Type B pancreatic cell (in vitro differentiated cells): ENCODE results near the gene UBA7. TPM values are rescaled to one million over a fixed set of nuclear protein-coding genes. Genes with fewer than 3 reads are reported as not detected.

ENCODE experiments used
- DNase-seq: peaks from one replicate; pipeline ENCODE4 v3.0.0; 2021; ENCODE audit warnings: mixed read lengths; ENCODE audit not compliant: unreplicated experiment; ENCODE audit errors: extremely low spot score
- H3K27ac Mint-ChIP-seq: 2 replicates; pipeline ENCODE4 v1.8.0; 2021; ENCODE audit warnings: mild to moderate bottlenecking, mixed read lengths
- H3K27me3 Mint-ChIP-seq: 2 replicates; pipeline ENCODE4 v1.8.0; 2021; ENCODE audit warnings: mixed read lengths
- H3K36me3 Mint-ChIP-seq: 2 replicates; pipeline ENCODE4 v1.8.0; 2021; ENCODE audit warnings: mixed read lengths
- H3K4me1 Mint-ChIP-seq: one replicate; pipeline ENCODE4 v1.8.0; 2021; ENCODE audit warnings: mixed read lengths; ENCODE audit not compliant: unreplicated experiment
- H3K4me3 Mint-ChIP-seq: 2 replicates; pipeline ENCODE4 v1.8.0; 2021; ENCODE audit warnings: mild to moderate bottlenecking, mixed read lengths
- H3K9me3 Mint-ChIP-seq: 2 replicates; pipeline ENCODE4 v1.8.0; 2021; ENCODE audit warnings: mixed read lengths
- CTCF ChIP-seq: fragments of 200-600 bp; sonication (generic); conservative IDR thresholded peaks from 2 replicates; pipeline ENCODE4 v1.5.0; 2021; ENCODE audit warnings: antibody characterized with exemption, mild to moderate bottlenecking
- total RNA-seq: library from RNA; stranded (reverse); gene quantifications from 2 replicates; pipeline ENCODE4 v1.2.1, GENCODE V29; 2021; ENCODE audit warnings: low replicate concordance

UBA7 gene
- total RNA-seq, 1 donor from 2014 or later, result 8.2 TPM

- Mint-ChIP-seq H3K4me1 (peaks cover 6% of the 10 kb centered on the region), H3K9me3 (no peaks in the 10 kb centered on the region), H3K4me3 (no peak overlapping the region), H3K36me3 (no peaks in the 10 kb centered on the region), H3K27me3 (no peaks in the 10 kb centered on the region), H3K27ac (no peak overlapping the region)
- TF ChIP-seq CTCF, result no peak
- DNase-seq, result no peak
Observed at GRCh38 chr3:49844464-49845183, 30.9 kb upstream of the UBA7 start.

- H3K4me3 Mint-ChIP-seq, result no peak overlapping the region
- TF ChIP-seq CTCF, result no peak
- peaks cover 13% of the 10 kb centered on the region for H3K4me1 Mint-ChIP-seq
- H3K9me3 Mint-ChIP-seq, result no peaks in the 10 kb centered on the region
- no peaks in the 10 kb centered on the region for H3K27me3 Mint-ChIP-seq
- H3K27ac Mint-ChIP-seq, result no peak overlapping the region
- H3K36me3 Mint-ChIP-seq, result peaks cover 3% of the 10 kb centered on the region
- DNase-seq, result no peak
Observed at GRCh38 chr3:49842843-49843517, 29.2 kb upstream of the UBA7 start.

GRCh38 chr3:49841806-49842205, 28.1 kb upstream of the UBA7 start:
- no peaks in the 10 kb centered on the region for H3K9me3 Mint-ChIP-seq
- peaks cover 13% of the 10 kb centered on the region for H3K4me1 Mint-ChIP-seq
- no peak overlapping the region for H3K27ac Mint-ChIP-seq
- DNase-seq, result no peak
- TF ChIP-seq CTCF, result no peak
- H3K4me3 Mint-ChIP-seq, result no peak overlapping the region
- H3K27me3 Mint-ChIP-seq, result no peaks in the 10 kb centered on the region
- H3K36me3 Mint-ChIP-seq, result peaks cover 7% of the 10 kb centered on the region

GRCh38 chr3:49841126-49841696, 27.5 kb upstream of the UBA7 start:
- peak; percentile 62 for TF ChIP-seq CTCF
- DNase-seq, result no peak
- H3K27me3 Mint-ChIP-seq, result no peaks in the 10 kb centered on the region
- peaks cover 13% of the 10 kb centered on the region for H3K4me1 Mint-ChIP-seq
- no peak overlapping the region for H3K27ac Mint-ChIP-seq
- no peaks in the 10 kb centered on the region for H3K9me3 Mint-ChIP-seq
- H3K36me3 Mint-ChIP-seq, result peaks cover 7% of the 10 kb centered on the region
- no peak overlapping the region for H3K4me3 Mint-ChIP-seq

GRCh38 chr3:49840388-49840787, 26.6 kb upstream of the UBA7 start:
- DNase-seq, result no peak
- TF ChIP-seq CTCF, result no peak
- Mint-ChIP-seq H3K27me3 (no peaks in the 10 kb centered on the region), H3K4me3 (no peak overlapping the region), H3K36me3 (peaks cover 7% of the 10 kb centered on the region), H3K9me3 (no peaks in the 10 kb centered on the region), H3K4me1 (peaks cover 13% of the 10 kb centered on the region), H3K27ac (no peak overlapping the region)
